Stomach (tissue), 4 donors: Measurements from ENCODE around the gene CAPN5.

ENCODE experiments used
- CTCF ChIP-seq, 7 experiments: fragments of 450-650 bp in 4 of 7; fragments of 200-600 bp in 3 of 7; sonication (generic) in 3 of 7; IDR thresholded peaks; one replicate each; pipeline ENCODE4 v1.5.1; 2016 to 2019; ENCODE audit warnings: antibody characterized with exemption in 7 of 7, control low read depth in 2 of 7, mild to moderate bottlenecking in 1 of 7
- EP300 ChIP-seq: sonication (generic); formaldehyde crosslinking; IDR thresholded peaks from one replicate; pipeline ENCODE4 v1.6.1; 2017; ENCODE audit warnings: antibody characterized with exemption
- POLR2A ChIP-seq, 4 donors: fragments of 450-650 bp; IDR thresholded peaks; one replicate each; pipeline ENCODE4 v1.6.1; 2016; ENCODE audit warnings: antibody characterized with exemption in 4 of 4, control low read depth in 2 of 4, mild to moderate bottlenecking in 1 of 4, moderate library complexity in 1 of 4
- POLR2AphosphoS5 ChIP-seq, 3 donors: sonication (generic); formaldehyde crosslinking; IDR thresholded peaks; one replicate each; pipeline ENCODE4 v1.6.1; 2016; ENCODE audit warnings: antibody characterized with exemption in 3 of 3

GRCh38 chr11:77113382-77114088 is 46.8 kb downstream of the CAPN5 start:
- TF ChIP-seq POLR2AphosphoS5 (IDR thresholded peaks at IDR 0.05) (no peak), CTCF (IDR thresholded peaks at IDR 0.05) (peak in 4 of 7 experiments; percentile 33 to 55 (median 41)), POLR2A (IDR thresholded peaks at IDR 0.05) (no peak), EP300 (no peak)
